GM19240 (cell line): ENCODE results near the gene ARHGEF40.

Experiments used
- DNase-seq: peaks from one replicate; pipeline ENCODE4 v3.0.0; 2011; ENCODE audit warnings: low spot score; ENCODE audit not compliant: insufficient read length

Gene ARHGEF40

GRCh38 chr14:21070083-21070609, at the start of gene ARHGEF40:
ARHGEF40 (plus strand) TSS chr14:21070304; CDS start chr14:21070397, 93 bp downstream.
- DNase-seq: no peak

DNA sequence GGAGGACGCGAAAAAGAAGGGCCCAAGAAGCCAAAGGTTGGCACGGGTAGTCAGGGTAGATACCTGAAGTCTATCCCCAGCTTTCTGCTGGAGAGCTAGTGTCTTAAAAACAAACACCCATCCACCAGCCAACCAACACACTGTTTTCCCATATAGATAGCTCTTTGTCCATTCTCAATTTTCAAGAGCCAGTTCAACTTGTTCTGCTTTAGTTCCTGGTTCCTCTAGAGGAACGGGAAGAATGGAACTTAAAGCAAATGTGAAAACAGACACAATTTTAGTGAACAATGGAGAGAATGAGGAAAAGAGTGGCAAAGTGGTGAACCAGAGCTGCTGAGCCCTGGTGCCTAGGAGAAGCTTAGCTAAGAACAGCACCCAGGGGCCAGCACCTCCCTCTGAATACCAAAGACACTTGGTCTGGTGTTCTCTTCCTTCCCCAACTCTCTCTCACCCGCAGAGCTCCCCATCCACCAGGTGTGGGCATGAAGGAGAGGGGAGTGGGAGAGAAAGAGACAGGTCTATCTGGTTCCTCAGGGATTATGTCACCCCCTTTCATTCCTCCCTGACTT, 49.0 kb upstream of the ARHGEF40 start:
- DNase-seq: no peak

DNA sequence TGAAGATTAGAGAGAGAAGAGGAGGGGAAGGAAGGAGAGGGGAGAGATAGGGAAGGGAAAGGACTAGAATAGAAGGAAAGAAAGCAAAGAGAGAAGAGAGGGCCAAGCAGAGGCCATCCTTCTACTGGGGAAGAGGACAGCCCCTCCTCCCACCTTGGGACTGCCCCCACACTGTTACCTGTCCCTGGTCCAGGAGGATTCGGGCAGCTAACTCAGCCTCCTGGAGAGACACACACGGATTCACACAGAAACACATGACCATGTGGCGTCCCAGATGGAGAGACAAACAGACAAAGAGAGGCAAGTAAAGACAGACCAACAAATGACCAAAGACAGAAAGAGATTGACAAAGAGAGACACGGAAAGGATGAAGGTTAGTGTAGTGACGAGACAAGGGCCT, 47.4 kb upstream of the ARHGEF40 start:
- no peak for DNase-seq

GRCh38 chr14:21023174-21023573, 46.9 kb upstream of the ARHGEF40 start:
- no peak for DNase-seq

- no peak for DNase-seq
Observed at GRCh38 chr14:21023817-21024584, 46.1 kb upstream of the ARHGEF40 start.

DNA sequence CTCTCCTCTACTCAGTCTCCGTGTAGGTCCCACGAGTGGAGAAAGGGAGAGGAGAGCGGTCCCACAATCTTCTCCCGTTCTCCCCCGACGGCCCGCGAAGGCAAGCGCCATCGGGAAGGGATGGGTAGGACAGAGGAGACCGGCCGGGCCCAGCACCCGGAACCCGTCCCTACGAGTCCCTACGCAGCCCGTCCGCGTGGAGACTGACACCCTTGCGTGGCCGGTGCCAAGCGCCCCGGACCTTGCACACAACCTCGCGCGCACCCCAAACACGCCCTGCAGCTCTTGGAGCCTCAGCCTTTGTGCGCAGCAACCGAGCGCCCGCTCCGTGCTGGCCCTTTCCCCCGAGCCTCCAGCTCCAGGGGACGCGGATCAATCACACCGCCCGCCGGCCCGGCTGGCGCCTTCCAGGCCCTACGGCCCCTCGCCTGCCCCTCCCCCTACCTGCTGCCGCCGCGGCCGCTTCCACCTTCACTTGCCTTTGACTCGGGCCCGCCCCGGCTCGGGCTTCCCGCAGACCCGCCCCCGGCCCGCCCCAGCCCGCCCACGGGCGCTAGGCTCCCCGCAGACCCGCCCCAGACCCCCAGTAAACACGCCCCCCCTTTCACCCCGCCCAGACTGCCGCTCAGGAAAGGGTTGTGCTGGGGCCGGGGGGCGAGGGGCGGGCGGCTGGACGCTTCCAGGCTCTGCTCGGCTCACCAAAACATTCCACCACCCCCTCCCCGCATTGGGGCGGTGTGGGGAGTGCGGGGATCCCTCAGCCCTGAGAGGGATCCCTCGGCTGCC, 45.3 kb upstream of the ARHGEF40 start, which contains the start of gene NDRG2:
NDRG2 (minus strand) TSS at position 477 of the 786 bp plus-strand sequence. CDS start 1,746 bp downstream, outside the sequence.
- DNase-seq: no peak

DNA sequence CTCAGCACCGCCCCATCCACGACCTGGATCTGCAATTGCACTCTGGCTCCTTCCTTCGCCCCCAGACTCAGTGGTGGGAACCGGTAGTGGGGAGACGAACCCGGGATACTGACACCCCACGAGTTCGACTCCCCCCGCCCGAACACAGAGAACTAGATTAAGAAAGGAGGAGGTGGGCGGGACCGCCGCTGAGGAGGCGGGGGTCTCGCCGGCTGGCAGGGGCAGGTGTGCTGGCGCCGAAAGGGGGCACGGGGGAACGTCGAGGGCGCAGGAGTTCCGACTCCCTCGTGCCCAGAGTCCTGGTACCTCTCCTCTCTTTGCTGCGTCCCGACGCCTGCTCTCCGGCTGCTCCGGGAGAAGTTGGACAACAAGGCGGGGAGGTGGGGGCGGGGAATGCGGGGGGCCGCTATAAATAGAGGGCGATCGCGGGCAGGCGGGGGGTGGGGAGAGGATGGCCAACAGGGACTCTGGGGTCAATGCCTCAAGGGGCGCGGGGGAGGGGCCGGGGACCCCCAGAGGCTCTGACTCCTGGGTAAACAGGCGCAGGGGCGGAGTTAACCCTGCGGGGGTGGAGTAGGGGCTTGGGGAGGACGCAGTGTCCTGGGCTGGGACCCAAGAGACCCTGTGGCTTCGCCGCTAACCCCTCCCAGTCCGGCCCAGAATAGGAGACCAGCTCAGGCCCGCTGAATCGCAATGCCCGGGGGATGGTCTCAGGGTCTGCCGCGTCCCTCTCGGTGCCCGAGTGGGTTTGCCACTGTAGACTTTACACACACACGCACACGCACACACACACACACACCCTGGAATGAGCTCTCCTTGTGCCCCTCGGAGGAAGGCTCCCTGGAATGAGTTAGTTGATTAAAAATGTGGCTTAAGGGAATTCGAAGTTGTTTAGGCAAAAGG, 44.5 kb upstream of the ARHGEF40 start:
- DNase-seq: no peak

DNA sequence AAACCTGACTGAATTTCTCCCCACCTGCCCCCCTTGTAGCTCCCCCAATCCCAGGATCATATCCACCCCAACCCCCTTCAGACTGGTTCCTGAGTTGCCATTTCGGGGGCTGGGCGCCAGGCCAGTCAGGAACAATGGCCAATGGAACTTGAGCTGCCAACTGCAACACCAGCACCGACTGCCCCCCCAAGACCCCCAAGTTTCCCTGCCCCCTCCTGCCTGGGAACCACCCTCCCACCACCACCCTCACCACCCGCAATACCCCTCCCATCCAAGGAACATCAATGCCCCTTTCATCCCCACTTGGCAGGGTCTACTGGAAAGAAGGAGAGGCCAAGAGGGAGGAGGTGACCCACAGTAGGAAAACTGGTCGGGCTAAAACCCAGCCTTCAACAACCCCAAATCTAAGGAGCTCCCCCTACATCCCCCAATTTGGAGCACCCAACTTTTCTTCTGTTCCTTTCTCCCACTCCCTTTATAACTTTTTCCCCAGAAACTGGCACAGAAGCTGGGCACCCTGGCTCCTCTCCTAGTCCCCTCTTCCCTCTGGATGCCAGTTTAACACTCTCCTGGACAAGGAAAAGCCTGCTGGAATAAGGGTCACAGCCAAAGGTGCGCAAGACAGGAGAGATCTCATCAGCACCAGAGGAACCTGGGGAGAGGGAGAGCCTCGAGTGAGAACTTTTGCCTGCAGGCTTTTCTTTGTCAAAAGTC, 43.7 kb upstream of the ARHGEF40 start:
- no peak for DNase-seq

DNA sequence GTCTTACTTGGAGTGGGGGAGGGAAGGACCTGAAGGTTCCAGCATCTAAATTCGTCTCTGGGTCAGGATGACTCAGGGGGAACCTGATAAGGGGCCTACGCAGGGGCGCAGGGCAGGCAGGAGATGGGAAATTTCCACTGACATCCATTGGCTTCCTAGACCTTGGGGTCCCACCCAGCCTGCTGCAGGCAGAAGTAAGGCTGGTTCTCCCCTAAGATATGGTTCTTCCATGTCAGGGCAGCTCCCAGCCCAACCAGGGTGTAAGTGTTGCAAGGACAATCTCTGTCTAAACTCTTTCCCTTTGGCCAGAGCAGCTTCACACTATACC, 43.2 kb upstream of the ARHGEF40 start:
- no peak for DNase-seq

DNA sequence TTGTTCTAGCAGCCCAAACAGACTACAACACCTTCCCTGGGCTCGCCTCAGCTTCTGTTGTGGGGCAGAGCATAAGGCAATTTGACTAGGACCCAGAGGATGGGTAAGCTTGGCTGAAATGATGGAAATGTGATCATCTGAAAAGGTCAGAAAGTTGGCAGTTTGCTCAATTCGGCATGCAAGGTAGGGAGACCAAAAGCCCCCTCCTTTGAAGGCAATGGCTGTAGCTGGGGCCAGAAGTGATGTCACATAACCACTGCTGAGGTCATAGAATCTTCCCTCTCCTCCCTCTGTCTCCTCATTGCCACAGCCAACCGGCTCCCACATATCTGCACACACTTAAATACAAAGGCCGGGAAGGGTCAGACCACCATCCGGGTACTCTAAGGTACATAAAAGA, 40.2 kb upstream of the ARHGEF40 start, which contains the start of gene TPPP2:
TPPP2 (plus strand) TSS at position 301 of the 400 bp plus-strand sequence. CDS start 365 bp downstream, outside the sequence.
- no peak for DNase-seq

GRCh38 chr14:21030531-21030930, 39.6 kb upstream of the ARHGEF40 start:
- DNase-seq: no peak

- DNase-seq: no peak
Observed at GRCh38 chr14:21032326-21033132, 37.6 kb upstream of the ARHGEF40 start.

DNA sequence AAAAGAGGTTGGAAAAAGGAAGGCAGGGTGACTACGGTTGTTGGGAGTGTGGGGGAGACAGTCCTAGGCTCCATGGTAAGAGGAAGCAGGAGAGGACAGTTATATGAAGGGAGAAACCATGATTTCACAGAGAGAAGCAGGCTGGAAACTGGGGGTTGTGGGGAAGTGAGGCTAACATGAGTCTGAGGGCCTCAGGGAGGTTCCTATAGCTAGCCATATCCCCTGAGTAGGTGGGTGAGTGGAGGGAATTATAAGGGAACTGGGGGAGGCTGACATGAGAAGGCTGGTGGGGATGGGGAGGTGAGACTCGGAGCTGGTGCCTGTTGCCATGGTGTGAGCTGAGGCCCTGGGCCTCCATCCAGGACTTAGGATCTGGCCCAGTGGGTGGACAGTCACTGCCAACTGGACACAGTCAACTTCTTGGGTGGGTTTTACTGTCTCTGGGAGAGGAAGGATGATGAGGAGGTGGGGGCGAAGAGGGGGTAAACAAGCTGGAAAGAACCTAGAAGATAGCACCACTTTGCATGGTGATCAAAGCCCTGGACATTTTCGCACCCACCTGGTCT, 36.9 kb upstream of the ARHGEF40 start:
- DNase-seq: no peak

- DNase-seq: no peak
Observed at GRCh38 chr14:21034707-21035106, 35.4 kb upstream of the ARHGEF40 start, which contains the start of gene RNASE13. RNASE13 (minus strand) TSS chr14:21034807; CDS start chr14:21034288, 519 bp downstream.

DNA sequence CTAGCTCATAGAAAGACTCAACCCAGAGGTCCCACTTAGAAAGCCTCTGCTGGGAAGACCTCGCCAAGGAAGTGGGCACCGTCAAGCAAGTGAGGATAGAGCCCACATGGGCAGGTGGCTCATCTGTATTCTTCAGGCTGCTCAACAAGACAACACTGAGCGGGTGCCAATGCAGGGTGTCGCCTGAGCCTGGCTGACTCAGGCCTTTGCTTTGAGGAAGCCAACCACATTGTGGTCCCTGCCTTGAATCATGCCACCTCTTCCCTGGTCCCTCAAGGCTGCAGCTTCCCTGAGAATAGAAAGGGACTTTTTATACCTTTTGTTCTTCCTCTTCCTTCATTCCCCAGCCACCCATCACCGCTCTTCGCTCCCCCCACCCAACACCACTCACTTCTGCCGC, 33.4 kb upstream of the ARHGEF40 start:
- no peak for DNase-seq

- no peak for DNase-seq
Observed at GRCh38 chr14:21037156-21037555, 32.9 kb upstream of the ARHGEF40 start.

- DNase-seq: no peak
Observed at GRCh38 chr14:21038441-21039422, 31.4 kb upstream of the ARHGEF40 start.
